H1 (cell line): Measurements from ENCODE around the gene KIT. TPM values are rescaled to one million over a fixed set of nuclear protein-coding genes. Genes with fewer than 3 reads are reported as not detected.

Experiments used
- ATF2 ChIP-seq: IDR thresholded peaks from 2 replicates; pipeline ENCODE4 v1.6.1; 2012; ENCODE audit warnings: low read length, inconsistent platforms
- ATF3 ChIP-seq: IDR thresholded peaks from 2 replicates; pipeline ENCODE4 v1.6.1; 2011; ENCODE audit warnings: low read depth, mild to moderate bottlenecking, low read length; ENCODE audit not compliant: insufficient read depth
- FOSL1 ChIP-seq: IDR thresholded peaks from 2 replicates; pipeline ENCODE4 v1.6.1; 2011; ENCODE audit warnings: mild to moderate bottlenecking, low read depth, low read length, moderate library complexity; ENCODE audit not compliant: insufficient read depth
- PHF8 ChIP-seq: fragments of 200-600 bp; sonication (generic); conservative IDR thresholded peaks from 2 replicates; pipeline ENCODE4 v1.7.1; 2012; ENCODE audit warnings: low read depth, mild to moderate bottlenecking, inconsistent platforms, low read length, moderate library complexity
- TBP ChIP-seq: IDR thresholded peaks from 2 replicates; pipeline ENCODE4 v1.6.1; 2011; ENCODE audit warnings: low read depth, low read length, improper control_type of control experiment
- polyA plus RNA-seq, 7 experiments: library from polyadenylated mRNA; depleted of rRNA in 3 of 7; stranded (reverse) in 5 of 7; unstranded in 2 of 7; fragments of >200 nt in 5 of 7; fragments of 200-250 nt in 2 of 7; gene quantifications; 1 replicate in 5 of 7; 2 replicates in 1 of 7; 4 replicates in 1 of 7; pipeline versions ENCODE4 v1.2.1 to v1.2.3, GENCODE V29; 2011 to 2013; ENCODE audit warnings: missing spikeins in 2 of 7, mixed read lengths in 2 of 7
- total RNA-seq: library from RNA; stranded (reverse); fragmentation: NEBNext Ultra II Directional; extraction: Animal tissue kit (Norgen Biotek cat#: 25700); gene quantifications from 2 replicates; pipeline ENCODE4 v1.2.1, GENCODE V29; 2021

KIT gene
- total and polyA plus RNA-seq, 2 of the 8 experiments (the other 6 are each of a cell fraction or from before 2014, with no cell fraction given): 14.4 to 24.8 TPM

GRCh38 chr4:54626113-54626512 is 31.6 kb upstream of the KIT start (continued):
- no peak for TF ChIP-seq ATF2
- no peak for TF ChIP-seq PHF8
- TF ChIP-seq FOSL1: no peak
- no peak for TF ChIP-seq ATF3
- no peak for TF ChIP-seq TBP
